SU-DHL-6 (cell line): ENCODE measurements around the gene PLEKHM2.

Source experiments
- H2AFZ ChIP-seq: fragments of 200-600 bp; sonication (generic); 2 replicates; pipeline ENCODE4 v1.6.1; 2014; ENCODE audit warnings: low read depth, mild to moderate bottlenecking, moderate library complexity, mixed read lengths, antibody characterized with exemption, low read length; ENCODE audit not compliant: severe bottlenecking
- H3F3A ChIP-seq: fragments of 200-600 bp; shearing (Covaris generic); 2 replicates; pipeline ENCODE4 v1.6.0; 2016; ENCODE audit warnings: antibody characterized with exemption, mild to moderate bottlenecking; ENCODE audit not compliant: insufficient read depth
- H3K27ac ChIP-seq: fragments of 200-600 bp; sonication (generic); 2 replicates; pipeline ENCODE4 v1.5.1; 2016; ENCODE audit warnings: low read depth, mild to moderate bottlenecking, low read length, moderate library complexity, mixed read lengths
- H3K27me3 ChIP-seq: fragments of 200-600 bp; sonication (generic), shearing (Covaris generic); 2 replicates; pipeline ENCODE4 v1.6.0; 2014; ENCODE audit warnings: mild to moderate bottlenecking, low read length
- H3K36me3 ChIP-seq: fragments of 200-600 bp; sonication (generic); 2 replicates; pipeline ENCODE4 v1.6.1; 2014; ENCODE audit warnings: mild to moderate bottlenecking, low read length, mixed read lengths
- H3K4me2 ChIP-seq: fragments of 300-600, 200-600 bp; shearing (Covaris generic), sonication (generic); 2 replicates; pipeline ENCODE4 v1.6.0; 2014; ENCODE audit warnings: low read length, low read depth, mild to moderate bottlenecking; ENCODE audit not compliant: poor library complexity, severe bottlenecking
- H3K4me3 ChIP-seq: fragments of 200-600 bp; sonication (generic); 2 replicates; pipeline ENCODE4 v1.5.1; 2014; ENCODE audit warnings: antibody characterized with exemption, low read length, mild to moderate bottlenecking, mixed read lengths; ENCODE audit not compliant: insufficient read depth, poor library complexity, severe bottlenecking
- H3K79me2 ChIP-seq: fragments of 200-600 bp; sonication (generic); 2 replicates; pipeline ENCODE4 v1.6.1; 2014; ENCODE audit warnings: mild to moderate bottlenecking, low read length, moderate library complexity; ENCODE audit not compliant: insufficient read depth
- H3K9ac ChIP-seq: fragments of 200-600 bp; sonication (generic); 2 replicates; pipeline ENCODE4 v1.7.0; 2014; ENCODE audit warnings: mild to moderate bottlenecking, low read length
- H3K9me2 ChIP-seq: fragments of 200-600 bp; sonication (generic); replicated peaks from 2 replicates; pipeline ENCODE4 v1.6.1; 2014; ENCODE audit warnings: low read length; ENCODE audit not compliant: insufficient read depth
- H3K9me3 ChIP-seq: fragments of 200-600 bp; sonication (generic); 2 replicates; pipeline ENCODE4 v1.6.1; 2014; ENCODE audit warnings: low read length, mixed read lengths; ENCODE audit not compliant: insufficient read depth
- H4K20me1 ChIP-seq: fragments of 200-600 bp; sonication (generic); 2 replicates; pipeline ENCODE4 v1.6.1; 2014; ENCODE audit warnings: low read depth, mild to moderate bottlenecking, antibody characterized with exemption, low read length, moderate library complexity, mixed read lengths
- EZH2phosphoT487 ChIP-seq: fragments of 200-600 bp; sonication (generic), shearing (Covaris generic); conservative IDR thresholded peaks from 2 replicates; pipeline ENCODE4 v1.6.1; 2018; ENCODE audit warnings: mild to moderate bottlenecking, antibody characterized with exemption, low read length, moderate library complexity, mixed read lengths
- TF ChIP-seq, protein P1 (sequence below): fragments of 200-600 bp; sonication (generic); IDR thresholded peaks from one replicate; pipeline ENCODE4 v1.5.1; 2017; ENCODE audit warnings: antibody characterized with exemption, mild to moderate bottlenecking, low read length, moderate library complexity; ENCODE audit not compliant: insufficient read depth, poor library complexity, severe bottlenecking

PLEKHM2 gene

DNA sequence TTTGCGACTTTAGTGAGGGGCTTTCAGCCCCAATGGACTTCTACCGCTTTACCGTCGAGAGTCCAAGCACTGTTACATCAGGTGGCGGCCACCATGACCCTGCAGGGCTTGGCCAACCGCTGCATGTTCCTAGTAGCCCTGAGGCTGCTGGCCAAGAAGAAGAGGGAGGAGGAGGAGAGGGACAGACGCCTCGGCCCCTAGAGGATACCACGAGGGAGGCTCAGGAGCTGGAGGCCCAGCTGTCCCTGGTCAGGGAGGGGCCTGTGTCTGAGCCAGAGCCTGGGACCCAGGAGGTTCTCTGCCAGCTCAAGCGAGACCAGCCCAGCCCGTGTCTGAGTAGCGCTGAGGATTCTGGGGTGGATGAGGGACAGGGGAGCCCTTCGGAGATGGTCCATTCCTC, 43.3 kb downstream of the PLEKHM2 start:
- Histone ChIP-seq H3K9me2 (no peaks in the 10 kb centered on the region), H3K79me2 (no peaks in the 10 kb centered on the region), H3K27ac (no peak overlapping the region), H2AFZ (no peak overlapping the region), H4K20me1 (no peaks in the 10 kb centered on the region), H3K9ac (no peak overlapping the region), H3K4me3 (no peak overlapping the region), H3K9me3 (no peaks in the 10 kb centered on the region), H3K36me3 (no peaks in the 10 kb centered on the region), H3K27me3 (no peaks in the 10 kb centered on the region), H3F3A (no peaks in the 10 kb centered on the region), H3K4me2 (no peak overlapping the region)
- no peak for TF ChIP-seq EZH2phosphoT487
- TF ChIP-seq, protein P1, sequence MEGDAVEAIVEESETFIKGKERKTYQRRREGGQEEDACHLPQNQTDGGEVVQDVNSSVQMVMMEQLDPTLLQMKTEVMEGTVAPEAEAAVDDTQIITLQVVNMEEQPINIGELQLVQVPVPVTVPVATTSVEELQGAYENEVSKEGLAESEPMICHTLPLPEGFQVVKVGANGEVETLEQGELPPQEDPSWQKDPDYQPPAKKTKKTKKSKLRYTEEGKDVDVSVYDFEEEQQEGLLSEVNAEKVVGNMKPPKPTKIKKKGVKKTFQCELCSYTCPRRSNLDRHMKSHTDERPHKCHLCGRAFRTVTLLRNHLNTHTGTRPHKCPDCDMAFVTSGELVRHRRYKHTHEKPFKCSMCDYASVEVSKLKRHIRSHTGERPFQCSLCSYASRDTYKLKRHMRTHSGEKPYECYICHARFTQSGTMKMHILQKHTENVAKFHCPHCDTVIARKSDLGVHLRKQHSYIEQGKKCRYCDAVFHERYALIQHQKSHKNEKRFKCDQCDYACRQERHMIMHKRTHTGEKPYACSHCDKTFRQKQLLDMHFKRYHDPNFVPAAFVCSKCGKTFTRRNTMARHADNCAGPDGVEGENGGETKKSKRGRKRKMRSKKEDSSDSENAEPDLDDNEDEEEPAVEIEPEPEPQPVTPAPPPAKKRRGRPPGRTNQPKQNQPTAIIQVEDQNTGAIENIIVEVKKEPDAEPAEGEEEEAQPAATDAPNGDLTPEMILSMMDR: no peak

DNA sequence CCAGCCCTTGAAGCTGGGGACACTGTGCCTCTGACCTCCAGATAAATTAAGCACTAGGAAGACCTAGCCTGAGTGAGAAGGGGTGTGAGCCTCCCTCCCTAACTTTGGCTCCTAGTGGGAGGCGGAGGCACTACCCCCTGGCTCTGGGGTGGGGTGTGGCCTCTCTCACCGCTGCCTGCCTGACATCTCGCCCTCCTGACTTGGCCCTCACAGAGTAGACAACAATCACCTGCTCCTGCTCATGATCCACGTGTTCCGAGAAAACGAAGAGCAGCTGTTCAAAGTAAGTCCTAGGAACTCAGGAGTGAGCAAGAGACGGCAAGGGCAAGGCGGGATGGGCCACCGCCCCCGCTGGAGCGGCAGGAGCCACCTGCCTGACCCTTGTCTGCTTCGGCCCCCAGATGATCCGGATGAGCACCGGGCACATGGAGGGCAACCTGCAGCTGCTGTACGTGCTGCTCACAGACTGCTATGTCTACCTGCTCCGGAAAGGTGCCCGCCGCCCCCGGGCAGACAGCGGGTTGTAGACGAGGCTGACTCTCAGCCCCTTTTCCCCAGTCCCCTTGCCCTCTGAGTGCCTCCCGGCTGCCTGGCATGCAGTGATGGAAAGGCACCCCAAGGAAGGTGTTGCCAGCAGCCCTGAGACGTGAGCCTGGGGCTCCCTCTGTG, 43.9 kb downstream of the PLEKHM2 start:
- Histone ChIP-seq H4K20me1 (no peaks in the 10 kb centered on the region), H3K4me2 (no peak overlapping the region), H3K4me3 (no peak overlapping the region), H3K36me3 (no peaks in the 10 kb centered on the region), H3K9me2 (no peaks in the 10 kb centered on the region), H2AFZ (no peak overlapping the region), H3K9me3 (no peaks in the 10 kb centered on the region), H3K27ac (no peak overlapping the region), H3K27me3 (no peaks in the 10 kb centered on the region), H3F3A (no peaks in the 10 kb centered on the region), H3K9ac (no peak overlapping the region), H3K79me2 (no peaks in the 10 kb centered on the region)
- TF ChIP-seq EZH2phosphoT487: no peak
- TF ChIP-seq, protein P1: no peak

GRCh38 chr1:15728937-15729657, 45.0 kb downstream of the PLEKHM2 start:
- H3K27ac ChIP-seq: no peak overlapping the region
- no peak overlapping the region for H2AFZ ChIP-seq
- H3K9ac ChIP-seq: no peak overlapping the region
- no peaks in the 10 kb centered on the region for H3K9me2 ChIP-seq
- H3K4me3 ChIP-seq: no peak overlapping the region
- TF ChIP-seq, protein P1: no peak
- no peak for TF ChIP-seq EZH2phosphoT487
- H4K20me1 ChIP-seq: no peaks in the 10 kb centered on the region
- H3K36me3 ChIP-seq: no peaks in the 10 kb centered on the region
- H3K9me3 ChIP-seq: no peaks in the 10 kb centered on the region
- H3F3A ChIP-seq: no peaks in the 10 kb centered on the region
- no peaks in the 10 kb centered on the region for H3K79me2 ChIP-seq
- H3K27me3 ChIP-seq: no peaks in the 10 kb centered on the region
- H3K4me2 ChIP-seq: no peak overlapping the region
